GM19463 (cell line): ENCODE measurements around the gene GPC5.
"Not testable (repeated sequence)": the region's sequence is repeated elsewhere in the genome, so short reads cannot be mapped to it uniquely, and the experiment has no call there.

ENCODE experiments used
- ATAC-seq: cut with Tn5 transposase; IDR thresholded peaks from one replicate; pipeline ENCODE4 v1.9.1; 2021; ENCODE audit warnings: mild to moderate bottlenecking, moderate library complexity; ENCODE audit not compliant: unreplicated experiment

The GPC5 gene

GRCh38 chr13:91398413-91399188 is at the start of gene GPC5:
Gene GPC5 (plus strand): TSS chr13:91398621.
- peak; percentile 85 for ATAC-seq

GRCh38 chr13:91348906-91349435 is 49.5 kb upstream of the GPC5 start:
- peak; percentile 43 for ATAC-seq

GRCh38 chr13:91349992-91350911 is 48.2 kb upstream of the GPC5 start:
- ATAC-seq = no peak

GRCh38 chr13:91351123-91351522 is 47.3 kb upstream of the GPC5 start:
- no peak for ATAC-seq

GRCh38 chr13:91351980-91352379 is 46.4 kb upstream of the GPC5 start:
- ATAC-seq = no peak

- not testable (repeated sequence) for ATAC-seq
Observed at GRCh38 chr13:91352891-91353290, 45.5 kb upstream of the GPC5 start.

GRCh38 chr13:91353494-91353893 is 44.9 kb upstream of the GPC5 start:
- ATAC-seq = no peak

- ATAC-seq = no peak
Observed at GRCh38 chr13:91355099-91355825, 43.2 kb upstream of the GPC5 start.

- ATAC-seq = no peak
Observed at GRCh38 chr13:91355826-91356710, 42.4 kb upstream of the GPC5 start.

GRCh38 chr13:91356919-91357612 is 41.4 kb upstream of the GPC5 start:
- ATAC-seq = no peak

GRCh38 chr13:91357613-91358386 is 40.6 kb upstream of the GPC5 start:
- no peak for ATAC-seq

- peak; percentile 28 for ATAC-seq
Observed at GRCh38 chr13:91358387-91358782, 40.0 kb upstream of the GPC5 start.

GRCh38 chr13:91359111-91359510 is 39.3 kb upstream of the GPC5 start:
- ATAC-seq = no peak

GRCh38 chr13:91359631-91360030 is 38.8 kb upstream of the GPC5 start:
- ATAC-seq = no peak

GRCh38 chr13:91360246-91360751 is 38.1 kb upstream of the GPC5 start:
- no peak for ATAC-seq

- ATAC-seq = no peak
Observed at GRCh38 chr13:91361755-91362271, 36.6 kb upstream of the GPC5 start.

GRCh38 chr13:91362908-91363307 is 35.5 kb upstream of the GPC5 start:
- no peak for ATAC-seq

- ATAC-seq = no peak
Observed at GRCh38 chr13:91368101-91368500, 30.3 kb upstream of the GPC5 start.
